NB4 (cell line): ENCODE measurements around the gene GPSM1.
"Not testable (repeated sequence)": the region's sequence is repeated elsewhere in the genome, so short reads cannot be mapped to it uniquely, and the experiment has no call there.

Source experiments
- DNase-seq: peaks from one replicate; pipeline ENCODE4 v3.0.0; 2010; ENCODE audit warnings: low read depth
- H3K4me3 ChIP-seq: one replicate; pipeline ENCODE4 v1.5.1; 2011; ENCODE audit warnings: mild to moderate bottlenecking, low read depth, low read length, moderate library complexity
- CTCF ChIP-seq: IDR thresholded peaks from one replicate; pipeline ENCODE4 v1.5.1; 2012; ENCODE audit warnings: low read depth, low read length
- MAX ChIP-seq: IDR thresholded peaks from 2 replicates; pipeline ENCODE4 v1.6.1; 2011; ENCODE audit warnings: low read depth, low read length
- MYC ChIP-seq: IDR thresholded peaks from 2 replicates; pipeline ENCODE4 v1.6.1; 2011; ENCODE audit warnings: low read depth, low read length
- POLR2A ChIP-seq: IDR thresholded peaks from 2 replicates; pipeline ENCODE4 v1.6.1; 2011; ENCODE audit warnings: mild to moderate bottlenecking; ENCODE audit not compliant: insufficient read length; ENCODE audit errors: extremely low read depth

GPSM1 gene

GRCh38 chr9:136348691-136349090, 21.4 kb downstream of the GPSM1 start:
- DNase-seq: no peak
- no peak for TF ChIP-seq POLR2A
- TF ChIP-seq MAX: no peak
- no peak for TF ChIP-seq CTCF
- no peak overlapping the region for H3K4me3 ChIP-seq

GRCh38 chr9:136349546-136349945, 22.2 kb downstream of the GPSM1 start:
- TF ChIP-seq CTCF (no peak), POLR2A (no peak)
- DNase-seq: no peak

GRCh38 chr9:136351252-136351800, 24.0 kb downstream of the GPSM1 start:
- TF ChIP-seq MAX: no peak
- no peak for TF ChIP-seq CTCF
- no peak for TF ChIP-seq MYC
- TF ChIP-seq POLR2A: no peak
- no peak overlapping the region for H3K4me3 ChIP-seq
- no peak for DNase-seq

More at GRCh38 chr9:136349546-136349945, 22.2 kb downstream of the GPSM1 start:
- no peak overlapping the region for H3K4me3 ChIP-seq

- DNase-seq, H3K4me3 ChIP-seq: not testable (repeated sequence)
These were observed 24.5 kb downstream of the GPSM1 start for GRCh38 chr9:136351868-136352267.

- TF ChIP-seq MAX (no peak), MYC (no peak), CTCF (no peak), POLR2A (no peak)
- no peak overlapping the region for H3K4me3 ChIP-seq
- no peak for DNase-seq
These were observed 25.3 kb downstream of the GPSM1 start for GRCh38 chr9:136352682-136353081.

GRCh38 chr9:136353088-136353487, 25.7 kb downstream of the GPSM1 start:
- TF ChIP-seq MAX: no peak
- no peak for TF ChIP-seq MYC
- no peak for TF ChIP-seq CTCF
- no peak for DNase-seq

More at GRCh38 chr9:136353088-136353487, 25.7 kb downstream of the GPSM1 start:
- no peak overlapping the region for H3K4me3 ChIP-seq
